ENCODE measurements around the gene SDC1. TPM values are rescaled to one million over a fixed set of nuclear protein-coding genes. Genes with fewer than 3 reads are reported as not detected.

The SDC1 gene
- total and polyA plus RNA-seq, 2 of the 8 experiments (the other 6 are each of a cell fraction or from before 2014, with no cell fraction given), result 45.3 to 73.3 TPM

DNA sequence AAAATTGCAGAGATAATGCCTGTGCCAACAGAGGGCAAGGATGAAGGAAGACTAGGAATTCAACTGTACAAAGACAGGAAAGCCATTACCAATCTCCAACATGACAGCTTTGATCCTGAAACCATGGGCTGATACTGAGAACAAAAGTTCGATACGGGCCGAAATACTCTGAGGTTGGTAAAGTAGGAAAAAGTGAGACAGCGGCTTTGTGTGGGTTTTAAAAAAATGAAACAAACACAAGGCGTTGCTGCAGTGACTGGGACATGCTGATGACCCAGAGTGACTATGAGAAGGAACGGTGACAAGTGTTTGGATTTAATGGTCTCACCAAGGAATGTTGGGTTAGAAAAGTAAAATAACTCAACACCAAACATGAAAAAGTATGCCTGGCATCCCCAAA lies 24.2 kb upstream of the SDC1 start:
- no peak overlapping the region for H3K18ac ChIP-seq (ENCODE audit: extremely low read depth, low read length)
- 87% methylated on average over 6 of the region's 6 CpGs; no CpG with 5 or more reads in 1 of the 2 experiments for WGBS, 2 experiments (ENCODE audit: extremely low coverage in 1 of 2, insufficient coverage in 1 of 2, insufficient read length in 1 of 2, insufficient replicate concordance in 2 of 2, low coverage in 1 of 2, low lambda C conversion rate in 2 of 2, missing lambda C conversion rate in 1 of 2)
- no peaks in the 10 kb centered on the region for H4K20me1 ChIP-seq (replicated peaks in 1 of 2; ENCODE audit: control insufficient read depth in 1 of 2, insufficient read depth in 2 of 2, low read length in 2 of 2)
- H3K4me1 ChIP-seq (replicated peaks in 1 of 4; ENCODE audit: control insufficient read depth in 3 of 4, insufficient read depth in 4 of 4, low read length in 3 of 4), result no peaks in the 10 kb centered on the region
- no peak overlapping the region for H4K8ac ChIP-seq (ENCODE audit: extremely low read depth, insufficient read depth, low read length)
- no peak overlapping the region for H3K4me3 ChIP-seq (ENCODE audit: extremely low read depth in 1 of 4, insufficient read depth in 2 of 4, low read depth in 3 of 4, low read length in 4 of 4)
- no peaks in the 10 kb centered on the region for H3K9me3 ChIP-seq (ENCODE audit: insufficient read depth in 2 of 2, low read depth in 1 of 2, low read length in 1 of 2)
- no peaks in the 10 kb centered on the region for H3K79me1 ChIP-seq (ENCODE audit: low read depth, low read length)
- no peak overlapping the region for H2AK5ac ChIP-seq (ENCODE audit: low read depth, low read length)
- H2BK120ac ChIP-seq (replicated peaks; ENCODE audit: low read depth, low read length), result no peak overlapping the region
- no peaks in the 10 kb centered on the region for H3K23me2 ChIP-seq (ENCODE audit: low read depth, low read length)
- H3K14ac ChIP-seq (ENCODE audit: insufficient read length), result no peak overlapping the region
- no peak for DNase-seq (ENCODE audit: low read depth in 1 of 2, low spot score in 2 of 2)
- no peak overlapping the region for H3K56ac ChIP-seq (replicated peaks; ENCODE audit: insufficient read length, low read depth, low read length)
- no peak overlapping the region for H3K4me2 ChIP-seq (ENCODE audit: insufficient read depth in 1 of 2, low read depth in 2 of 2, low read length in 2 of 2)
- no peak overlapping the region for H2BK5ac ChIP-seq (ENCODE audit: low read depth, low read length)
- H3K36me3 ChIP-seq (ENCODE audit: control insufficient read depth in 2 of 4, insufficient read depth in 4 of 4, low read length in 3 of 4), result peaks cover 9 to 58% (median 30%) of the 10 kb centered on the region in 4 experiments
- no peak overlapping the region for H3K27ac ChIP-seq (ENCODE audit: low read depth, low read length)
- ChIA-PET POLR2A (ENCODE audit: partially characterized antibody) (interaction anchor here (0.8 kb wide), 1 partner anchor 33 kb away, joined by 3 read pairs; no protein-coding TSS in a partner anchor), CTCF (ENCODE audit: partially characterized antibody) (no interaction called here)
- TF ChIP-seq POLR2AphosphoS5 (IDR thresholded peaks at IDR 0.05; ENCODE audit: low read depth, low read length) (peak; percentile 44; the same call in 1 of the 2 replicates), TAF7 (optimal IDR thresholded peaks at IDR 0.05; ENCODE audit: borderline replicate concordance, low read depth, low read length) (no peak)
- no peak overlapping the region for H4K5ac ChIP-seq (ENCODE audit: insufficient read length, low read depth, low read length)
- H4K91ac ChIP-seq (replicated peaks; ENCODE audit: insufficient read length, low read length), result no peak overlapping the region
- no peak overlapping the region for H2AFZ ChIP-seq (ENCODE audit: low read length)
- H3K9ac ChIP-seq (replicated peaks in 1 of 4; ENCODE audit: extremely low read depth in 1 of 4, low read depth in 3 of 4, low read length in 3 of 4), result no peak overlapping the region
- no peak for FAIRE-seq
- no peak overlapping the region for H2BK15ac ChIP-seq (ENCODE audit: low read length)
- no peak overlapping the region for H2BK12ac ChIP-seq (ENCODE audit: low read depth, low read length)
- H3K79me2 ChIP-seq (ENCODE audit: control insufficient read depth in 1 of 2, insufficient read depth in 2 of 2, low read length in 2 of 2), result no peaks in the 10 kb centered on the region
- no peak overlapping the region for H3K4ac ChIP-seq (replicated peaks; ENCODE audit: insufficient read length, low read depth, low read length)
- no peak overlapping the region for H3K23ac ChIP-seq (ENCODE audit: insufficient read length)
- H3K27me3 ChIP-seq (replicated peaks in 1 of 4; ENCODE audit: control insufficient read depth in 3 of 4, extremely low read depth in 1 of 4, insufficient read depth in 3 of 4, low read length in 3 of 4), result no peaks in the 10 kb centered on the region
- no peak overlapping the region for H2BK20ac ChIP-seq (ENCODE audit: low read length)
